ENCODE measurements around the gene SSR4.

The SSR4 gene

DNA sequence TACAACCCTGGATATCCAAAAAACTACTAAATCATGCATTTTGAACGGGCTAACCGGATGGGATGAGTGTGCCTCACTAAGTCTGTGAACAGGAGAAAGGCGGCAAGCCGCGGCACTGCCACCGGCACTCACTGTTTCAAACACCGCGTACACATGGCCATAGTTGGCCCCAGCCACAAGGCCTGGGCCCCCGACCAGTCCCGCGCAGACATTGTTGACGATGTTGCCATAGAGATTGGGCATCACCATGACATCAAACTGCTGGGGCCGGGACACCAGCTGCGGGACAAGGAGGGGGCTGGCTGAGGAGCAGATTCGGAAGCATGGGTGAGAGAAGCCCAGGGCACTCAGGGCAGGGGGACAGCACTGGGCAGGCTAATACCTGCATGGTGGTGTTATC is 7.8 kb upstream of the SSR4 start:
- no peak overlapping the region for H3K27ac ChIP-seq (ENCODE audit: extremely low read depth, low read depth, low read length)
- ChIA-PET POLR2A (interaction anchor here (0.8 kb wide), 1 partner anchor 18 kb away, joined by 4 read pairs; no protein-coding TSS in a partner anchor), CTCF (no interaction called here)
- H3K4me3 ChIP-seq (ENCODE audit: low read depth, low read length): no peak overlapping the region
- TF ChIP-seq ZBTB8A (tag by site-specific recombination; IDR thresholded peaks at IDR 0.05): no peak
- H3K4me1 ChIP-seq (ENCODE audit: control insufficient read depth, insufficient read depth, low read length): no peaks in the 10 kb centered on the region
- peaks cover 0 to 57% of the 10 kb centered on the region in 2 experiments; a peak in 1 of 3 replicates for H3K36me3 ChIP-seq (ENCODE audit: control insufficient read depth in 2 of 2, insufficient read depth in 1 of 2, low read length in 2 of 2)
- H3K9me3 ChIP-seq (ENCODE audit: control insufficient read depth, insufficient read depth, low read depth, low read length): no peaks in the 10 kb centered on the region

DNA sequence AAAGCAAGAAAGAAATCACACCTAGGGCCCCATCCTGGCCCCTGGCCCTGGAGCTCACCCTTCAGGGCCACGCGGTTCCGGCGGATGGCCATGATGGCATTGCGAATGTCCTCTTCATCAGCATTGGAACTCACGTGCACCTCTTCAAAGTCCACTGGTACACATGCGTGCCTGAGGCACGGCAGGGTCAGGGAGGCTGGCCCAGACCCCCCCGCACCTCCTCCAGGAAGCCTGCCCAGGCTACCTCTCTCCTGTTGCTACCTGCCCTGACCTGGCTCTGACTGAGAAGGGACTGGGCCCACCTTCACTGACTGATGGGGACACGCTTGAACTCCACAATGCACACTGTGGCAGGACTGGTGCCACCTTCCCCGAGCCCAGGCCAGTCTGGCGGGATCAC is 4.8 kb upstream of the SSR4 start:
- H3K27ac ChIP-seq (ENCODE audit: extremely low read depth, low read depth, low read length): no peak overlapping the region
- peaks cover 0 to 63% of the 10 kb centered on the region in 2 experiments; a peak in 1 of 3 replicates for H3K36me3 ChIP-seq (ENCODE audit: control insufficient read depth in 2 of 2, insufficient read depth in 1 of 2, low read length in 2 of 2)
- POLR2A ChIA-PET: no interaction called here
- no peaks in the 10 kb centered on the region for H3K4me1 ChIP-seq (ENCODE audit: control insufficient read depth, insufficient read depth, low read length)
- no peak overlapping the region for H3K4me3 ChIP-seq (ENCODE audit: low read depth, low read length)
- CTCF ChIA-PET: no interaction called here
- H3K9me3 ChIP-seq (ENCODE audit: control insufficient read depth, insufficient read depth, low read depth, low read length): no peaks in the 10 kb centered on the region
- TF ChIP-seq ZNF155 (tag by site-specific recombination; IDR thresholded peaks at IDR 0.05) (no peak), ZNF404 (tag by site-specific recombination; IDR thresholded peaks at IDR 0.05) (no peak), KLF10 (tag by site-specific recombination; IDR thresholded peaks at IDR 0.05) (no peak), ZEB2 (tag by site-specific recombination; IDR thresholded peaks at IDR 0.05) (no peak), ZNF292 (tag by site-specific recombination; IDR thresholded peaks at IDR 0.05; ENCODE audit: borderline replicate concordance, low read depth) (no peak), ZNF670 (tag by site-specific recombination; IDR thresholded peaks at IDR 0.05; ENCODE audit: low read depth) (no peak), HOXC10 (CRISPR knock-in tag; IDR thresholded peaks at IDR 0.05) (no peak), KLF9 (tag by site-specific recombination; IDR thresholded peaks at IDR 0.05; ENCODE audit: low read depth) (no peak), ZNF473 (tag by site-specific recombination; IDR thresholded peaks at IDR 0.05) (no peak), ZFP3 (tag by site-specific recombination; IDR thresholded peaks at IDR 0.05; ENCODE audit: low read depth) (no peak), SP7 (tag by site-specific recombination; IDR thresholded peaks at IDR 0.05) (no peak), HOXA7 (CRISPR knock-in tag; IDR thresholded peaks at IDR 0.05; ENCODE audit: borderline replicate concordance) (no peak), ZBTB1 (tag by site-specific recombination; IDR thresholded peaks at IDR 0.05) (no peak)
- TF ChIP-seq, protein P1, sequence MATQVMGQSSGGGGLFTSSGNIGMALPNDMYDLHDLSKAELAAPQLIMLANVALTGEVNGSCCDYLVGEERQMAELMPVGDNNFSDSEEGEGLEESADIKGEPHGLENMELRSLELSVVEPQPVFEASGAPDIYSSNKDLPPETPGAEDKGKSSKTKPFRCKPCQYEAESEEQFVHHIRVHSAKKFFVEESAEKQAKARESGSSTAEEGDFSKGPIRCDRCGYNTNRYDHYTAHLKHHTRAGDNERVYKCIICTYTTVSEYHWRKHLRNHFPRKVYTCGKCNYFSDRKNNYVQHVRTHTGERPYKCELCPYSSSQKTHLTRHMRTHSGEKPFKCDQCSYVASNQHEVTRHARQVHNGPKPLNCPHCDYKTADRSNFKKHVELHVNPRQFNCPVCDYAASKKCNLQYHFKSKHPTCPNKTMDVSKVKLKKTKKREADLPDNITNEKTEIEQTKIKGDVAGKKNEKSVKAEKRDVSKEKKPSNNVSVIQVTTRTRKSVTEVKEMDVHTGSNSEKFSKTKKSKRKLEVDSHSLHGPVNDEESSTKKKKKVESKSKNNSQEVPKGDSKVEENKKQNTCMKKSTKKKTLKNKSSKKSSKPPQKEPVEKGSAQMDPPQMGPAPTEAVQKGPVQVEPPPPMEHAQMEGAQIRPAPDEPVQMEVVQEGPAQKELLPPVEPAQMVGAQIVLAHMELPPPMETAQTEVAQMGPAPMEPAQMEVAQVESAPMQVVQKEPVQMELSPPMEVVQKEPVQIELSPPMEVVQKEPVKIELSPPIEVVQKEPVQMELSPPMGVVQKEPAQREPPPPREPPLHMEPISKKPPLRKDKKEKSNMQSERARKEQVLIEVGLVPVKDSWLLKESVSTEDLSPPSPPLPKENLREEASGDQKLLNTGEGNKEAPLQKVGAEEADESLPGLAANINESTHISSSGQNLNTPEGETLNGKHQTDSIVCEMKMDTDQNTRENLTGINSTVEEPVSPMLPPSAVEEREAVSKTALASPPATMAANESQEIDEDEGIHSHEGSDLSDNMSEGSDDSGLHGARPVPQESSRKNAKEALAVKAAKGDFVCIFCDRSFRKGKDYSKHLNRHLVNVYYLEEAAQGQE (tag by site-specific recombination; IDR thresholded peaks at IDR 0.05): no peak
- TF ChIP-seq, protein P2, sequence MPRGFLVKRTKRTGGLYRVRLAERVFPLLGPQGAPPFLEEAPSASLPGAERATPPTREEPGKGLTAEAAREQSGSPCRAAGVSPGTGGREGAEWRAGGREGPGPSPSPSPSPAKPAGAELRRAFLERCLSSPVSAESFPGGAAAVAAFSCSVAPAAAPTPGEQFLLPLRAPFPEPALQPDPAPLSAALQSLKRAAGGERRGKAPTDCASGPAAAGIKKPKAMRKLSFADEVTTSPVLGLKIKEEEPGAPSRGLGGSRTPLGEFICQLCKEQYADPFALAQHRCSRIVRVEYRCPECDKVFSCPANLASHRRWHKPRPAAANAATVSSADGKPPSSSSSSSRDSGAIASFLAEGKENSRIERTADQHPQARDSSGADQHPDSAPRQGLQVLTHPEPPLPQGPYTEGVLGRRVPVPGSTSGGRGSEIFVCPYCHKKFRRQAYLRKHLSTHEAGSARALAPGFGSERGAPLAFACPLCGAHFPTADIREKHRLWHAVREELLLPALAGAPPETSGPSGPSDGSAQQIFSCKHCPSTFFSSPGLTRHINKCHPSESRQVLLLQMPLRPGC (tag by site-specific recombination; IDR thresholded peaks at IDR 0.05): no peak
- TF ChIP-seq, protein P3, sequence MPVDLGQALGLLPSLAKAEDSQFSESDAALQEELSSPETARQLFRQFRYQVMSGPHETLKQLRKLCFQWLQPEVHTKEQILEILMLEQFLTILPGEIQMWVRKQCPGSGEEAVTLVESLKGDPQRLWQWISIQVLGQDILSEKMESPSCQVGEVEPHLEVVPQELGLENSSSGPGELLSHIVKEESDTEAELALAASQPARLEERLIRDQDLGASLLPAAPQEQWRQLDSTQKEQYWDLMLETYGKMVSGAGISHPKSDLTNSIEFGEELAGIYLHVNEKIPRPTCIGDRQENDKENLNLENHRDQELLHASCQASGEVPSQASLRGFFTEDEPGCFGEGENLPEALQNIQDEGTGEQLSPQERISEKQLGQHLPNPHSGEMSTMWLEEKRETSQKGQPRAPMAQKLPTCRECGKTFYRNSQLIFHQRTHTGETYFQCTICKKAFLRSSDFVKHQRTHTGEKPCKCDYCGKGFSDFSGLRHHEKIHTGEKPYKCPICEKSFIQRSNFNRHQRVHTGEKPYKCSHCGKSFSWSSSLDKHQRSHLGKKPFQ (tag by site-specific recombination; IDR thresholded peaks at IDR 0.05): no peak
